ENCODE data around the gene EIF4B.
"Not testable (repeated sequence)": the region's sequence is repeated elsewhere in the genome, so short reads cannot be mapped to it uniquely, and the experiment has no call there.

The EIF4B gene

GRCh38 chr12:52992699-52993557 lies 13.3 kb upstream of the EIF4B start:
- DNase-seq (ENCODE audit: low read depth in 1 of 2, low spot score in 1 of 2) = no peak

GRCh38 chr12:52993558-52993869 lies 12.7 kb upstream of the EIF4B start:
- DNase-seq (ENCODE audit: low read depth in 1 of 2, low spot score in 1 of 2) = no peak

- no peak for DNase-seq (ENCODE audit: low read depth in 1 of 2, low spot score in 1 of 2)
Observed at GRCh38 chr12:53004178-53004577, 2.1 kb upstream of the EIF4B start.

DNA sequence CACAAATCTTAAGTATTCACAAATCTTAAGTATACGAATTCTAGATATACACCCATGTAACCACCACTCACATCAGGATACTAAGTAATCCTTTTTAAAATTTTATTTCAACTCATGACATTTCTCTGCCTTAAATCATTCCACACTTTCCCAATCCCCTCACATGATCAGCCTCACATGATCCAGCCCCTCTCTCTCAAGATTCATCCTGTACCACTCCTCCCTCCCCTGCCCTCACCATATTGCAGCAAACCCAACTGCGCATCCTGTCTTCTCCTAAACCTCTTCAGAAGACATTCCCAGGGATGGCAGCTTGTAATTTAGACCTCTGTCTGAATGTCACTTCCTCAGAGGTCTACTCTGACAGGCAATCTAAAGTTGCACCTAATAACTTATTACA lies 1.7 kb upstream of the EIF4B start:
- no peak for DNase-seq (ENCODE audit: low read depth in 1 of 2, low spot score in 1 of 2)

GRCh38 chr12:53005215-53005985 lies 856 bp upstream of the EIF4B start:
- DNase-seq (ENCODE audit: low read depth in 1 of 2, low spot score in 1 of 2) = no peak

DNA sequence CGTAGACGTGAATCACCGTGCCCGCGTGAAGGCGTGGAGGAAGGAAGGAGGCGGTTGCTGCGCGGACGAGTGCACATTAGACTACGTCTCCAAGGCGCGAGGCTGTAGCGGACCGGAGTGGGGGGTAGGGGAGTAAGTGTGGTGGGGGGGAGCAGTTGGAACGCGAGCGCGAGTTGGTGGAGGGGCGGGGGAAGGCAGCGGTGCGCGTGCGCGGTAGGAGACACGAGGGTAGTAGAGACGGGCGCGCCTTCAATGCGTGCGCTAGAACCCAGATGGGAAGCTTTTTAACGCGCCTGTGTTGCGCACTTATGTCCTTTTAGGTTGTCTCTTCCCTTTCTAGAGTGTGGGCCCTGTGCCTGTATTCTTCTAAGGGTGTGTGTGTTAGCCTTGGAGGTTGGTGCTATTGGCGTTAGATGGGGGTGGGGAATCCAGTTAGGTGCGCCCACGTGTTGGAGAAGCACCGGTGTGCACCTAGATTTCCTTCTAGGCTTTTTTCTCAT lies 604 bp downstream of the EIF4B start:
- peak; percentile 52 to 76 for DNase-seq (ENCODE audit: low read depth in 1 of 2, low spot score in 1 of 2)

DNA sequence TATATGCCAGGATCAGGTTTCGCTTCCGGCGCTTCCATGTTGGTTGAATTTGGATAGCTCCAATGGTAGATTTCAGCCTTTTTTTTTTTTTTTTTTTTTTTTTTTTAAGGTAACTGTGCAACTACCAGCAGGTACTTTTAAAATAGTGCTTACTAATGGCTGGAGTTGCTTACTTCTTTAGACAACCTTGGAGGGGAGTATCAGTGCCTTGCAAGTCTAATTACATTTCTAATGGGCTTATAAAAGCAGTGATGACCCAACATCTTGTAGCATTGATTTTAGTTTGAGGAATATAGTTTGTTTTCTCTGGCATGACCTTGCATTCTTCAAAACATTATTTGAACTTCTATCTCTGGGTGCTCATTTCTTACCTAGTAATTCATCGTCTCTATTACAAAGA lies 1.1 kb downstream of the EIF4B start:
- no peak for DNase-seq (ENCODE audit: low read depth in 1 of 2, low spot score in 1 of 2)

- not testable (repeated sequence) for DNase-seq (ENCODE audit: low read depth in 1 of 2, low spot score in 1 of 2)
Observed at GRCh38 chr12:53008760-53009159, 2.5 kb downstream of the EIF4B start.

GRCh38 chr12:53010955-53011354 lies 4.7 kb downstream of the EIF4B start:
- DNase-seq (ENCODE audit: low read depth in 1 of 2, low spot score in 1 of 2) = no peak

- DNase-seq (ENCODE audit: low read depth in 1 of 2, low spot score in 1 of 2) = no peak
Observed at GRCh38 chr12:53011889-53012288, 5.6 kb downstream of the EIF4B start.

DNA sequence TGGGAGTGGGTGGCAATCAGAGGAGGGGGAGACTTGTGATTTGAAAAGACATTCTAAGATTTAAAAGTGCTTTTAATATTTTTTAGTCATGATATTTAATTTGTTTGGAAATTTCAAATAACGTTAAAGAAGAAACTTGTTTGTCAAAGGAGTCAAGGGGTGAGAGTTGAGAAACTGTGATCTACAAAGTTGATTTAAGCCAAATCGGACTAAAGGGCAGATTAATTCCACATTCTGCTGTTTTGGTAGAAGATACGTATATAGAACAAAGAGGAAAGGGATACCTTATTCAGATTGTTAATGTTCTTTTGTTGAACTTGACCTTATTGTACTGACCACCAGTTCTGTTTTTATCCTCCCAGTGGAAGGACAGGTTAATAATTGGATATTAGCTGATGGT lies 6.7 kb downstream of the EIF4B start:
- DNase-seq (ENCODE audit: low read depth in 1 of 2, low spot score in 1 of 2) = no peak

GRCh38 chr12:53014709-53015108 lies 8.5 kb downstream of the EIF4B start:
- no peak for DNase-seq (ENCODE audit: low read depth in 1 of 2, low spot score in 1 of 2)

DNA sequence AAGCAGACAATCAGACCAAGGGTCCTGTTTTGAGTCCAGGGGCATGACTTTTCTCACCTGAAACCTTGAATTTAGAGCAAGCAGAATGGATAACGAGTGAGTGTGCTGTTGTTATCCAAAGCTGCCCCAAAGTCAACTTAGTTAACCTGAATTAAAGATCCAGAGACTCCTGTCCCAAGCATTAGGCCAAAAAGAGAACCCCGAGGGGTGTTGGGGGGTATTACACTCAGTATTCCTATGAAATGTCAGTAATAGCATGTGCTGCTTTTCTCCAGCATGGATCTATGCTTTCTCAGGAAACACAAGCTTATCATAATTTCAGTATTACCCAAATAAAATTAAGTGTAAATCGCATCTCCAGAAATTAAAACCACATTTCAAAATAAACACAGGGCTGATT lies 19.0 kb downstream of the EIF4B start:
- DNase-seq (ENCODE audit: low read depth in 1 of 2, low spot score in 1 of 2) = no peak

DNA sequence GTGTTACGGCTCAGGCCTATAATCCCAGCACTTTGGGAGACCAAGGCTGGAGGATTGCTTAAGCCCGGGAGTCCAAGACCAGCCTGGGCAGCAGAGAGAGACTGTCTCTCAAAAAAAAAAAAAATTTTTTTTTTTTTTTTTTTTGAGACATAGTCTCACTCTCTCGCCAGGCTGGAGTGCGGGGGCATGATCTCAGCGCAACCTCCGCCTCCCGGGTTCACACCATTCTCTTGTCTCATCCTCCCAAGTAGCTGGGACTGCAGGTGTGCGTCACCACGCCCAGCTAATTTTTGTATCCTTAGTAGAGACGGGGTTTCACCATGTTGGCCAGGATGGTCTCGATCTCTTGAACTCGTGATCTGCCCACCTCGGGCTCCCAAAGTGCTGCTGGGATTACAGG lies 20.8 kb downstream of the EIF4B start:
- DNase-seq (ENCODE audit: low read depth in 1 of 2, low spot score in 1 of 2) = not testable (repeated sequence)

DNA sequence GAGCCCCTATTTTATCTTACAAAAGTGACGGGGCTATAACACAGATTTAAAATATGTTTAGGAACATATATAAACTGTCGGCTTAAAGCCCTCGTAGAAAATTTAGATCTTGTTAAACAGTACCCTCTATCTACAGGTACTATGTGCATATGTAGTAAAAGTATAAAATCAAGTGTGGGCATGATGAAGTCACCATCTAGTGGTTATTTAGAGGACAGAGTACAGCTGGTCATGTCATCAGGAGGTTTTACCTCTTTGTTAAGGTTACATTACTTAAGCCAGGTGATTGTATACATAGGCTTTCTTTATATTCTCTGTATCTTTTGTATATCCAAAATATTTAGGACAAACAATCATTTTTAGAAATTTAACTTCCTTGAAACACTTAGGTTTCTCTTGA lies 25.4 kb downstream of the EIF4B start:
- DNase-seq (ENCODE audit: low read depth in 1 of 2, low spot score in 1 of 2) = no peak

GRCh38 chr12:53033832-53034231 lies 27.6 kb downstream of the EIF4B start:
- DNase-seq (ENCODE audit: low read depth in 1 of 2, low spot score in 1 of 2) = not testable (repeated sequence)

DNA sequence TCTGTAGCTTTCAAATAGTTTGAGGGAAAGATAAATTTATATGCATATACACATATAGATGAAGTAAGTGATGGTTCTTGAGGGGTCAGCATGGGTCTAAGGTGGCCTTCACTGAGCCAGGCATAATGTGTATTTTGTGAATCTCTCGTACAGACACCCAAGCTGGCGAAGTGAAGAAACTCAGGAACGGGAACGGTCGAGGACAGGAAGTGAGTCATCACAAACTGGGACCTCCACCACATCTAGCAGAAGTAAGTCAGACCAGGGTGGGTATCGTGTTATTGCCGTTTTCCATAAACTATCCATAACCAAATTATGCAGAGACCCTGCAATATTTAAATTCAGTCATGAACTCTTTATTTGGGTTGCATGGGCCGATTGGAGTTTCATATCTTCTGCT lies 28.2 kb downstream of the EIF4B start:
- no peak for DNase-seq (ENCODE audit: low read depth in 1 of 2, low spot score in 1 of 2)

- DNase-seq (ENCODE audit: low read depth in 1 of 2, low spot score in 1 of 2) = no peak
Observed at GRCh38 chr12:53036802-53037201, 30.5 kb downstream of the EIF4B start.

DNA sequence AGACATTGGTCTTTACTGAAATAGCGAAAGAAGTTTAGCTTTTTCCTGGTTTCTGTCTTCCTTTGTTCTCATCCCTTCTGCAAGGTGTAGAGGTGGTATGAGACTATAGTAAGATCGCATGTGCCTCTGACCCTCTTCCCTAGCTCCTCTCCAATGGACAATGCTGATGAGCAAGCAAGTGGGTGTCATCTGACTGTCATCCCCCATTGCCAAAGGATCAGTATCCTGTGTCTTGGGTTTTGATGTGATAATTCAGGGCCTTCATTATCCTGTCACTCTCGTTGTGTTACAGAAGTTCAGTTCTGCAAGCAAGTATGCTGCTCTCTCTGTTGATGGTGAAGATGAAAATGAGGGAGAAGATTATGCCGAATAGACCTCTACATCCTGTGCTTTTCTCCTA lies 33.6 kb downstream of the EIF4B start:
- no peak for DNase-seq (ENCODE audit: low read depth in 1 of 2, low spot score in 1 of 2)

DNA sequence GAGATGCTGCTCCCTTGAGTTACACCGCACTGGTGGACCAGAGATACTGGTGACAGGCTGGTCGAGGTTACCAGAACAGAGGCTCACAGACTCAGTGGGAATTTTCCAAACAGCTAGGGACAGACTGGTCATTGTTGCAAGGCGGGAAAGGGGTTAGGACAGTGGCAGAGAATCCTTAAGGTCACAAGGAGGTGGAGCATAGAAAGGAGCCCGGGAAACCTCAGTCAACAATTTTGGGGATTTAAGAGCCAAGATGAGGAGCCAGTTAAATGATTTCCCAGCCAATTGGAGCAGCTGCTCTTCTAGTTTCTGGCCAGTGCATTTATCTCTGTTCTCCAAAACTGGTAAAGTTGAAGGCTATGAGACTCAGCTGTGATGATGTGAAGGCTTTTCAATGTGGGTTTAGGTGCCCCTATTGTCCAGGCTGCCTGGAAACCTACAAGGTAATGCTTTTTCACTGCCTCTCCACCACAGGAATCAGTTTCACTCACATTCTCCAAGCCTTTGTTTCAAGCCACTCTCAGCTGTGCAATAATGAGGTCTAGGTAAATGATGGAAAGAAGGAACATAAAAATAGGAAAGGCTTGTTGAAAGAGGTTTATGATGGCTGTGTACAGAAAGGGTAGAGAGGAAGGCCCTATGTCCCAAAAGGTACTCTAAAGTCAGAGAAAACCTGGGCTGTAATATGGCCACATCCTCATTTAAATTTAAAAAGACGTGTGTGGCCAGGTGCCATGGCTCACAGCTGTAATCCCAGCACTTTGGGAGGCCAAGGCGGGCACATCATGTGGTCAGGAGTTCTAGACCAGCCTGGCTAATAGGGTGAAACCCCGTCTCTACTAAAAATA lies 36.6 kb downstream of the EIF4B start:
- no peak for DNase-seq (ENCODE audit: low read depth in 1 of 2, low spot score in 1 of 2)

DNA sequence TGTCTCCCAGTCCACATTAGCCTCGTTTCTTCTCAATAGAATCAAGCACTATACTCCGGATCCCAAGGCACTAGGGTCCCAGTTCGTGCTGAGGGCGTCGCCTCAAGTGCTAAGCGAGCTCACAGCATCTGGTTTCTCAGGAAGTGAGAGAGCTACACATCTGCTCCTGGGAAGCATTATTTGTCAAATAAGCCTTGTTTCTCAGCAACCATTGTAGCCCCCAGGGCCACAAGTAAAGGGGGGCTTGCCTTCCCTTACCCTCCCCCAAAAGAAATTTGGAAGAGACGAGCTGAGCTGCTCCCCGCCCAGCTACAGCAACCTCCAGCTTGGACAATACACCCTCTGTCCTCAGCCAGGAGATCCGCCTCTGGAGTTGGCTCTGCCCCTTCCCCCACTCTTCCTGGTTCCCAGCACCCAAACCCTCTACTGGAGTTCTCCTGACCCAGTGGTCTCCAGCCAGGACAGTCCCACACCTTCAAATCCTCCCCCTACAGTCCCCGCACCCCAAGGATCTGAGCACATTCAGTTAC lies 37.9 kb downstream of the EIF4B start:
- no peak for DNase-seq (ENCODE audit: low read depth in 1 of 2, low spot score in 1 of 2)

Data from stimulated activated CD4-positive, alpha-beta T cell treated with anti-CD3 and anti-CD28 coated beads, Interleukin-15, amount 100 ng/mL, for 1 hour (primary cell).